ENCODE results near the gene MLNR. TPM values are rescaled to one million over a fixed set of nuclear protein-coding genes. Genes with fewer than 3 reads are reported as not detected.

The MLNR gene
- total RNA-seq, 1 experiment from 2014 or later: 0.28 TPM

GRCh38 chr13:49226613-49227012, 6.5 kb downstream of the MLNR start:
- no peak for DNase-seq
- H3K4me3 Mint-ChIP-seq (ENCODE audit: low read depth, unreplicated experiment): no peak overlapping the region
- H3K27ac Mint-ChIP-seq (ENCODE audit: unreplicated experiment): no peak overlapping the region
- H3K36me3 Mint-ChIP-seq (ENCODE audit: insufficient read depth, unreplicated experiment): no peaks in the 10 kb centered on the region
- H3K27me3 Mint-ChIP-seq (ENCODE audit: unreplicated experiment): no peaks in the 10 kb centered on the region
- no TSS peak for BruUV-seq (replicated peaks)
- intact Hi-C loops (cut with micrococcal nuclease; ENCODE audit: unreplicated experiment): no loop called here
- CTCF ChIA-PET: interaction anchor here (0.7 kb wide), 1 partner anchor 24 kb away, joined by 5 read pairs; no protein-coding TSS in a partner anchor
- TF ChIP-seq CTCF (IDR thresholded peaks at IDR 0.05; ENCODE audit: unreplicated experiment): no peak
- no peaks in the 10 kb centered on the region for H3K9me3 Mint-ChIP-seq (ENCODE audit: low read depth, unreplicated experiment)
- no peaks in the 10 kb centered on the region for H3K4me1 Mint-ChIP-seq (ENCODE audit: low read depth, unreplicated experiment)

DNA sequence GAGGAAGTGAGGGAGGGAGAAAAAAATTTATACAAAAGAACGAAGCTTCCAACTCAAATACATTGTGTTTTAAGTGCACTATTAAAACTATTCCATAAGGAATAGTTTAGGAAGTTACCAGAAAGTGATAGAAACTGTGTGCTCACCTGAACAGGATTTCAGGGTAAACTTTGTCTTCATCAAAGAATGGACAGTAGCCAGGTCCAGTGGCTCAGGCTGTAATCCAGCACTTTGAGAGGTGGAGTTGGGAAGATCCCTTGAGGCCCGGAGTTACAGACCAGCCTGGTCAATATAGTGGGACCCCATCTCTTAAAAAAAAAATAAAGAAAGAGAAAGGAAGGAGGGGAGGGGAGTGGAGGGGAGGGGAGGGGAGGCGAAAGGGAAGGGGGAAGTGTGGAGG, 14.6 kb downstream of the MLNR start:
- Mint-ChIP-seq H3K9me3 (ENCODE audit: low read depth, unreplicated experiment) (no peaks in the 10 kb centered on the region), H3K36me3 (ENCODE audit: insufficient read depth, unreplicated experiment) (no peaks in the 10 kb centered on the region), H3K27ac (ENCODE audit: unreplicated experiment) (no peak overlapping the region), H3K27me3 (ENCODE audit: unreplicated experiment) (no peaks in the 10 kb centered on the region), H3K4me1 (ENCODE audit: low read depth, unreplicated experiment) (no peaks in the 10 kb centered on the region), H3K4me3 (ENCODE audit: low read depth, unreplicated experiment) (no peak overlapping the region)
- TF ChIP-seq CTCF (IDR thresholded peaks at IDR 0.05; ENCODE audit: unreplicated experiment): no peak
- no TSS peak for BruUV-seq (replicated peaks)
- intact Hi-C loops (cut with micrococcal nuclease; ENCODE audit: unreplicated experiment): no loop called here
- CTCF ChIA-PET: no interaction called here
- no peak for DNase-seq

DNA sequence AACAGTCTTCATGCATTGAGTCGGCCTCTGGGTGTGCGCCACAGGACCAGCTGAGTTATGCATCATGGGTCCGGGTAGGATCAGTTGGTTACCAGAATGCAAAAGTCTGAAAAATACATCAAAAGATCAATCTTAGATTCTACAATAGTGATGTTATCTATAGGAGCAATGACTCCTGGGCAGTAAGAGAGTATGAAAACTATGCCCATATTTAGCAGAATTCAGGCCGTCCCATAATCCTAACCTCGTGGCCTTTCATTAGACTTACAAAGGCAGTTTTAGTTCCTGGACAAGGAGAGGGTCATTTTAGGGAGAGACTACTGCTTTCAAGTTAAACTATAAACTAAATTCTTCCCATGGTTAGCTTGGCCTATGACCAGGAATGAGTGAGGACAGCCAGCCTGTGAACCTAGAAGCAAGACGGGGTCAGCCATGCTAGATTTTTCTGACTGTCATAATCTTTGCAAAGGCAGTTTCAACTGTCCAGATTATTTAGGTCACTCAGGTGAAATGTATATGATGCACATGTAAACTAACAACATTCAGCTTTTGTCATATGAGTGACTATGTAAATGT, 15.8 kb downstream of the MLNR start:
- BruUV-seq (replicated peaks): no TSS peak
- Mint-ChIP-seq H3K36me3 (ENCODE audit: insufficient read depth, unreplicated experiment) (no peaks in the 10 kb centered on the region), H3K9me3 (ENCODE audit: low read depth, unreplicated experiment) (no peaks in the 10 kb centered on the region), H3K27me3 (ENCODE audit: unreplicated experiment) (no peaks in the 10 kb centered on the region), H3K4me3 (ENCODE audit: low read depth, unreplicated experiment) (no peak overlapping the region), H3K4me1 (ENCODE audit: low read depth, unreplicated experiment) (no peaks in the 10 kb centered on the region), H3K27ac (ENCODE audit: unreplicated experiment) (no peak overlapping the region)
- intact Hi-C loops (cut with micrococcal nuclease; ENCODE audit: unreplicated experiment): no loop called here
- CTCF ChIA-PET: no interaction called here
- DNase-seq: no peak
- no peak for TF ChIP-seq CTCF (IDR thresholded peaks at IDR 0.05; ENCODE audit: unreplicated experiment)

DNA sequence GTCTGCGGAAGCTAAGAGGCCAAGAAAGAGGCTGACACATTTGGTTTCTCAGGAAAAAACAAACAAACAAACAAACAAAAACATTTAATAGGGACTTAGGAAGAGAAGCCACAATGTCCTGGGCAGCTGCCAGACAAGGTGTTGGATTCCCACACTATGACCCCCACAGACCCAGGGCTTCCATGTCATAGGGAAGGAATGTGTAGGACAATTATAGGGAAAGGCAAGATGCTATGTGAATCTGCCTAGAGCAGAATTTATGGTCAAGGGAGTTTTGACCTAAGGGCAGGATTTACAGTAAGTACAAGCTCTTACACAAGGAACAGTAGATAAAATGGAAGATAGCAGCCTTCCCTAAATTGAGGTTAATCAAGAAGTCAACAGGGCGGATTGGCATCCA, 18.5 kb downstream of the MLNR start:
- CTCF ChIA-PET: interaction anchor here (0.6 kb wide), 1 partner anchor 1077 kb away, joined by 3 read pairs; no protein-coding TSS in a partner anchor
- Mint-ChIP-seq H3K27me3 (ENCODE audit: unreplicated experiment) (peaks cover 11% of the 10 kb centered on the region), H3K27ac (ENCODE audit: unreplicated experiment) (no peak overlapping the region), H3K36me3 (ENCODE audit: insufficient read depth, unreplicated experiment) (no peaks in the 10 kb centered on the region), H3K4me1 (ENCODE audit: low read depth, unreplicated experiment) (no peaks in the 10 kb centered on the region), H3K4me3 (ENCODE audit: low read depth, unreplicated experiment) (no peak overlapping the region), H3K9me3 (ENCODE audit: low read depth, unreplicated experiment) (no peaks in the 10 kb centered on the region)
- no TSS peak for BruUV-seq (replicated peaks)
- DNase-seq: no peak
- no peak for TF ChIP-seq CTCF (IDR thresholded peaks at IDR 0.05; ENCODE audit: unreplicated experiment)
- intact Hi-C loops (cut with micrococcal nuclease; ENCODE audit: unreplicated experiment): no loop called here
